Femur (tissue), 1 donor: Measurements from ENCODE around the gene OR4D9.
"Not testable (repeated sequence)": the region's sequence is repeated elsewhere in the genome, so short reads cannot be mapped to it uniquely, and the experiment has no call there.

Experiments used
- DNase-seq: peaks from one replicate; pipeline ENCODE4 v3.0.0-alpha.2; 2017

OR4D9 gene

DNA sequence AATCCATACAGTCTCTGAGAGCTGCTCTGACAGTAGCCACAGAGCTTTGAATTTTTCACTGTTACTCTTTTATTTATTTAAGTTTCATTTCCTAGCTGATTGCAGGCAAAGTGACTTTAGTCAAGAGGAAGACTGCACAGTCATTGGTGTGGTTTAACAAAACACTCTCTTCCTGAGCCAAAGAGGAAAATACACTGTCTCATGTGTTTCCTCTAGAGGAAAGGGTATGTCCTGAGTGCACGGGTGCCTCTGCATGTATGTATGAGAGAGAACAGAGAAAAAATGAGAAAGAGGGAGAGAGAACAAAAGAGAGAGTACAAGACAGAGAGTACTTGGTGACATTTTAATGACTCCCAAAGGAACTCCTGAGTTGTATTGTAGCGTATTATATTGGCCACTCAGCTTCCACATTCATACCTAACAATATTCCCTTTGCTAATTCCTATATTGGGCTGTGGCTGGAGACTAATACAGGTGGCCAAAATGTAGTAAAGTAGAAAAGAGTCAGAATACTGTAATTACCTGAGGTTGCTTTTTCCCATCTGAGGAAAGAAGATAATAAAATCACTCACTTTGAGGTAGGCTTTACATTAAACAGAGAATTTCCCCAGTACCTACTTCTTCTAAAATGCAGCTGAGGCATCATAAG lies at the start of gene OR4D9:
Gene OR4D9, plus strand, starts transcription at position 599 of the 649 bp plus-strand sequence. CDS start 3,374 bp downstream, outside the sequence.
- peak; percentile 18 for DNase-seq

DNA sequence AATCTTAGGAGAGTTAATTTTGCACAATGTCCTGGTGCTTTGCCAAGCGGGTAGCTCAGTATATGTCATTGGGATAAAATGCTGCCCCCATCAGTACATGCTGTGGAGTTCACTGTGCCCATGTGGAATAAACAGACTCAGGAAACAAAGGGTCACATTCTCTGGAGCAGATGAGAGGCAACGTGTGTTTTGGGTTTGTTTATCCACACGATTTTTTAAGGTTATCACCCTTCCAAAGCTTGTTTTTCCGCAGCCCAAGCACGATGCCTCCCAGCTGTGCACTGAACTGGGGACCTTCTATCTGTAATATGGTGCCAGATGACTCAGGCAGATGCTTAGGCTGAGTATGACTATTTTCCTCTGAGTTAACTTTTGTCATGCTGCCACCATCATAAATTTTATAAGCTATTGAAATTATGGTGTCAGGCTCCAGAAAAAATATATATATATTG lies 48.1 kb upstream of the OR4D9 start:
- DNase-seq = peak; percentile 47

DNA sequence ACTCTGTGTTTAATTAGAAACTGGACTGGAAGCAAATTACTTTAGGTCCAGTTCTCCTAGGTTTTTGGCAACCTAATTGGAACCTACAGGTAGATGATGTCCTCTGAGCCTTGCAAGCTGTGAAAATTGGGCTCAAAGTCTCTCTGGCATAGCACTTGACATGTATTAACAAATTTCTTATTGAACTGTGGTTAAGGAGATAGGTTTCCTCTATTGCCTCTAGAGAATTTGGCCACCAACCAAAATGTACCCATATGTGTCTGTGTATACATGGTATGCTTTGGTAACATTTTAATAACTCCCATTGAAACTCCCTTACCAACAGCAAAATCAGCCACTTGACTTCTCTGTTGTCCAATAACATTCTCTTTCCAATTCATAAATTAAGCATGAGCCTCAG lies 38.3 kb upstream of the OR4D9 start, which contains the start of gene OR4D10:
Gene OR4D10, plus strand, starts transcription at position 301 of the 400 bp plus-strand sequence. CDS start 4,115 bp downstream, outside the sequence.
- DNase-seq = no peak

DNA sequence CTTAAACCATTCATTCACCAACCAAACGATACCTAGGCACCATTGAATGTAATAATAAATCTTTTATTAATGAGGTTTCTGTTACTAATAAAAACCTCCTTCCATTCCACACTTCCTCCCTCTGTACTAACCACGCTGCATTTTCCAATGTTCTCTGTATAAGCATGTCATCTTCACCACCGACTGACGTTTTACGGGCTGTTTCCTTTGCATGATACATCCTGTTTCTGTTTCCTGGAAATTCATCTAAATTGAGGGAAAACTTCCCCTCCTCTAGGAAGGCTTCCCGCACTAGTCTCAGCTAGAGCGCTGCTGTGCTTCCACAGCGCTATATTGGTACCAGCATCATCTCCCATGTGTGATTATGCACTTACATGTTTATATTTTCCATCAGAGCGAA lies 36.2 kb upstream of the OR4D9 start:
- no peak for DNase-seq

DNA sequence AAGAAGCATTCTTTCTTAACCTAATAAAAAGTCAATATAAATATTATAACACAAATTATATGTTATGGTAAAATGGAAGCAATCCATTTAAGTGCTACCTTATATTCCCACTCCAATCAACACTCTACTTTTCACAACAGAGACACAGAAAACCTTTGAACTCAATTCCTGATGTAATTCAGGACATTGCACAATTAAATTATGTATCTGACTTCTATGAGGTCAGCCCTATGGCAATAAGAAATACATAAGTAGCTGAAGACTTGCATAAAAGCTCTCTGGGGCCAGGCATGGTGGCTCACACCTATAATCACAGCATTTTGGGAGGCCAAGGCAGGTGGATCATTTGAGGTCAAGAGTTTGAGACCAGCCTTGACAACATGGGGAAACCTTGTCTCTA lies 31.4 kb upstream of the OR4D9 start:
- no peak for DNase-seq

DNA sequence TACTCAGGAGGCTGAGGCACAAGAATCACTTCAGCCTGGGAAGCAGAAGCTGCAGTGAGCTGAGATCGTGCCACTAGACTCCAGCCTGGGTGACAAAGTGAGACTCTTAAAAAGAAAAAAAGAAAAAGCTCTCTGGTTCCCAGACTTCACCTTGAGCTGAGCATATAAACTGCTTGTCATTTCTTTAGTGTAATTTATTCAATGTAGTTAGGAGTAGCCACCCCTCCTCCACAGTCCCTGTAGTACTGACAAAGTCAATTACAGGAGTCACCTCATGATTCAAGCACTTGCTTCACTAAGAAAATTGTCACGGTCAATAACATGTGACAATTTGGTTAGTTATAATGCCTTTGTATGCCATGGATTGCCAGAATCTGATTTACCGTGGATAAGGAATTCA lies 31.0 kb upstream of the OR4D9 start:
- no peak for DNase-seq

DNA sequence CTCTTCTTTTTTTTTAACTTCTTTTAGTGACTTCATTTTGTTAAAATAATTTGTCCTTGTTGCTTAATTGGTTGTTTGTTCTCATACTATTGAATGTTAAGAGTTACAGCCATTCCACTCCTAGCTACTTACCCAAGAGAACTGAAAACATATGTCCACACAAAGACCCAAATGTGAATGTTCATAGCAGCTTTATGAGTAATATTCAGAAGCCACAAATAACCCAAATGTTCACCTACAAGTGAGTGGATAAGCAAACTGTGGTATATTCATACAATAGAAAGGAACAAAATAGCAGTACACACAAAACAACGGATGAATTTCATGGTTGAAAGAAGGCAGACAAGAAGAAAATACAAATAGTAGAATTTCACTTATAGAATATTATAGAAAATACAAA lies 9.4 kb upstream of the OR4D9 start:
- DNase-seq = no peak

DNA sequence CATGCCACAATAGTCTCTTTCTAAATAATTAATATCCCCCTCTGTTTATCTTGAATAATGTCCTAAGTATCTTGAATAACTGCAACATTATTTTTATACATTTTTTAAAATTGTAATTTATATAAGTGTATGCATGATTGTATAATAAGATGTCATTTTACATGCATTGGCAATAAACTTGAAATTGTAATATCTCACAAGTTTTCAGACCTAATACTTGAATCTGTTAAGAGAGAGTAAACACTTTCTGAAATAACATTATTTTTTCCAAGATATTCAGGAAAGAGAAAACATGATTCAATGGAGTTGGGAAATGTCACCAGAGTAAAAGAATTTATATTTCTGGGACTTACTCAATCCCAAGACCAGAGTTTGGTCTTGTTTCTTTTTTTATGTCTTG lies 8.1 kb upstream of the OR4D9 start, which contains the start of gene OR4D11:
Gene OR4D11, plus strand, starts transcription at position 301 of the 400 bp plus-strand sequence. Its CDS starts 0 bp downstream, at position 301.
- DNase-seq = no peak

DNA sequence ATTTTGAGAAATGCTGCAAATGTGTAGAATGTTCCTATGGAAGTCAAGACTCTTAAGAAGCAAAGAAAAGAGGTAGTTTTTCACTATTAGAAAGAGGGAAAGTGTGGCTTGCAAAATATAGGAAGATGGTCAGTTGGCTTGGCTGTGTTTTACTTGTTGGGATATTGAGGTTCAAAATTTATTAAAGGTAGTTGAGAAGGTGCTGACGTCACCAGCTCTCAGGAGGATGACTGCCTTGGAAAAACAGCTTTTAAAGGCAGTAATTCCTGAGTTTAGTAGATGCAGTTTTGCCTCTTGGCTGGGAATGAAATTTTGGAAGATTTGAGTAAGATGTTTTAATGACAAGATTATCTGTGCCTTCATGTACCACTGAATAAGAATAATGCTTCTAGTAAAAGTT lies 336 bp downstream of the OR4D9 start:
- no peak for DNase-seq

DNA sequence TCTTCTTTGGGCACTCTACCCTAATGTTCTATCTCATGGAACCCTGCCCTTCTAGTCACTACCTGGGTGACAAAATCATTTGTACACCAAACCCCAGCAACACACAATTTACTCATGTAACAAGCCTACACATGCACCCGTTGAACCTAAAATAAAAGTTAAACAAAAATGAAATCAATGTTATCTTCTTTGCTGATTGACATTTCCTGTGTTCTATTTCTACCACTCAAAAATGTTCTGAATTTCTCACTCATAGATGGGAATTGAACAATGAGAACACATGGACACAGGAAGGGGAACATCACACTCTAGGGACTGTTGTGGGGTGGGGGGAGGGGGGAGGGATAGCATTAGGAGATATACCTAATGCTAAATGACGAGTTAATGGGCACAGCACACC lies 8.8 kb downstream of the OR4D9 start:
- not testable (repeated sequence) for DNase-seq

DNA sequence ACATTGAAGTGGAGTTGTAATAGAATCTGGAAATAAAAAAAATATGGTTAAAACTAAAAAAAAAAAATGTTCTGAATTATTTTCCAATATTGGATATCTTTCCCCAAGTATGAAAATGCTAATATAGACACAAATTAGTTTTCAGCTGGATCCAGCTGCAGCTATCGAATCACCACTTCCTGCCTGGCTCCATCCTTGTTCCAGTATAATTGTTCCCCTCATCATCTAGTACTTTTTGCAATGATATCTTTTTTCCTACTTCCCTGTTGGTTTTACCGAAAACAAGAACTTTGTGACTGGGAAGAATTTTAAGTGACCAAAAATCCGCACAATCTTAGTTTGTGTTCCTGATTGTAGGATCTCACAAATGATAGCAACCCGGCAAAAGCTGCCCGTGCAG lies 9.4 kb downstream of the OR4D9 start:
- DNase-seq = no peak

DNA sequence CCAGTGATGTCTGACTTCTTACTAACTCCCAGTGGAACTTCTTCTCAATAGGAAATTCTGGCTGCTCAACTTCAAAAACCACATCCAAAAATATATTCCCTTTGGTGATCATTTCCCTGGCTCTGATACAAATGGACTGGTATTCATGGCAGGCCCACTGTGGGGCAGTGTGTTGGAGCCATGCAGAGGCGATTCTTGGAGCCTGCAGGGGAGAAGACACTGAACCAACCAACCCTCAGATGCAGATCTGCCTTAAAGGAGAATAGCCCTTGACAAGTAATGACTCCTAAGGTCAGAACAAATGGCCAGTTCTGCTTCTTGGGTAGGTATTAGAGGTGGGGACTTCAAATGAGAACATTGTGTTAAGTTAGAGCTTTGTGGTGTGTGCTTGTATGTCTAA lies 12.2 kb downstream of the OR4D9 start:
- DNase-seq = no peak

DNA sequence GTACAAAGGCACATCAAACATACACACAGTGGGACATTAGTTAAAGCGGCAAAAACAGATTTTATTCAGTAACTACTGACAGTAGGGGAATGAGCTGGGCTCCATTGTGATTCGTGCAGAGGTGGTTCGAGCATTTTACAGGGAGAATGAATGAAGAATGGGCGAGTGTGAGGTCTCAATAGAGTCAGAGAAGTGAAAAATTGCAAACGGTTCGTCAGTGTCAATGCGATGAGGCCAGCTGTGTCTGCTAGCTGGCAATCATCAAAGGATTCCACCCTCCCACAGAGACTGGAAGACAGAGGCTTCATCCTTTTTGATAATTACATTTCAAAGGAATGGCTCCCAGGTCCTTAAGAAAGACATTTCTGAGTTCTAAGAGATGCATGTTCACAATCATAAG lies 17.4 kb downstream of the OR4D9 start:
- DNase-seq = no peak

DNA sequence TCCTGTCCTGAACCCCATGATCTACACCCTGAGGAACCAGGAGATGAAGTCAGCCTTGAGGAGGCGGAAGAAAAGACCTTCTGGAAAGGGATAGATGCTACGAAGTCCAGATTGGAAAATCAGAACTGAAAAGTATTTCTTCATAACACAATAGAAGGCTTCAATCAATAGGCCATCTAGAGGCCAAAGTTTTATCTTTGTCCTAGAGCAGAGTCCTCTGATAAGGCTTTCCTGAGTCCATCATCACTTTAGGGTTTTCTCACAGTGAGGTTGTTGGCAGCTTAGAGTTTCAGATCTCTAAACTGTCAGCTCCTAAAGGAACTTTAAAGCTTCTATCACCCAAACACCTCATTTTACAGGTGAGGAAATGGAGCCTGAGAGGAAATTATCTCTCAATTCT lies 21.3 kb downstream of the OR4D9 start:
- DNase-seq = no peak

DNA sequence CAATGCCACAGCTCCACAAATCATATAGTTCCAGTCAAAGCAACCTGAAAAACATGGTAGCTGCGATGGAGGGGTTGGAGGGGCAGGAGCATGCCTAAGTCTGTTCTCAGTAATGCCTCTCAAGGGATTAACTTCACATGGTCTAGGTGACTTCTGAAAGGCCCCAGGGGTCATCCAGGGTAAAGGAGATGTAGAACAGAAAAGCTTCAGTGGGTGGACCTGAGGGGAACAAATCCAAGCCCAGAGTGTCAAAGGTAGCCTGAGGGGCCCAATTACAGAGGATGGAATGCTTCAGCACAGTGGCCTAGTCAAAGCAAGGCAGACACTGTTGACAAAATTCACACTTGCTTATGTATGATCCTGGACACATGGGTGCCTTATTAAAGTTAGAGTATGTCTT lies 23.3 kb downstream of the OR4D9 start:
- DNase-seq = no peak

DNA sequence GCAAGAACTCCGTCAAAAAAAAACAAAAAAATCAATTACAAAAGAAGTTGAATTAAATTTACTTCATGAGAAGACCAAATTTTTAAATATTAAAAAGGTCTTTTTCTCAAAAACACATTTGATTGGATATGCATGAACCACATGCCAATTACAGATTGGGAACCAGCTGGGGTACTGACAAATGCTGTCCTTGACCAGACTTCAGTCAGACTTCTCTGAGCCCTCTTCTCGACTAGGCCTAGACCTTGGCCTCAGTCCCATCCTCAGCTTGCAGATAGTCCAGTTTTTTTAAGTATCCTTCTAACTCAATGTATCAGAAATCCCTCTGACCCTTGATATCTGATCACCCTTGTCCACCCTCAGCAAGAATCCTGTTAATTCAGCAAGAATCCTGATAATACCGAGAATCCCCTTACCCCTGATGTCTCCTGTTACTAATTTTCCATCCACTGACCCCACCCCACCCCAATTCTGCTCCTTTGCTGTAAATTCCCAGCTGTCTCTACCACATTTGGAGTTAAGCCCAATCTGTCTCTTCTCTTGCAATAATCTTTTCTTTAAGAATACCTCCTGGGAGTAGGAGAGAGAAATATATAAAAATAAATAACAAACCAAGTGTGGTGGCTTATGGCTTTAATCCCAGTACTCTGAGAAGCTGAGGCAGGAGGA lies 30.9 kb downstream of the OR4D9 start:
- DNase-seq = no peak

DNA sequence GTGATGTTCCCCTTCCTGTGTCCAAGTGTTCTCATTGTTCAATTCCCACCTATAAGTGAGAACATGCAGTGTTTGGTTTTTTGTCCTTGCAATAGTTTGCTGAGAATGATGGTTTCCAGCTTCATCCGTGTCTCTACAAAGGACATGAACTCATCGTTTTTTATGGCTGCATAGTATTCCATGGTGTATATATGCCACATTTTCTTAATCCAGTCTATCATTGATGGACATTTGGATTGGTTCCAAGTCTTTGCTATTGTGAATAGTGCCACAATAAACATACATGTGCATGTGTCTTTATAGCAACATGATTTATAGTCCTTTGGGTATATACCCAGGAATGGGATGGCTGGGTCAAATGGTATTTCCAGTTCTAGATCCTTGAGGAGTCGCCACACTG lies 32.4 kb downstream of the OR4D9 start:
- not testable (repeated sequence) for DNase-seq

DNA sequence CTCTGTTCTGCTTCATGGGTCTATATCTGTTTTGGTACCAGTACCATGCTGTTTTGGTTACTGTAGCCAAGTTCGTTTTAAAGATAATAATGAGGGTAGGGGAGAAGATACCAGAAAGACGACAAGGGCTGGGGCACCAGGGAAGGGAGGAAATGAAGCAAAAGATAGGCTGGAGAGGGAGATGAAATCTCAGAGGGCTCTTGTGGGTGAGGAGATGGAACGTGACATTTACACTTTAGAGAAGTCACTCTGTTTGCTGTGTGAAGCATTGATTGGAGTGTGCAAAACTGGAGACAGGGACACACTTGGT lies 33.5 kb downstream of the OR4D9 start:
- no peak for DNase-seq

DNA sequence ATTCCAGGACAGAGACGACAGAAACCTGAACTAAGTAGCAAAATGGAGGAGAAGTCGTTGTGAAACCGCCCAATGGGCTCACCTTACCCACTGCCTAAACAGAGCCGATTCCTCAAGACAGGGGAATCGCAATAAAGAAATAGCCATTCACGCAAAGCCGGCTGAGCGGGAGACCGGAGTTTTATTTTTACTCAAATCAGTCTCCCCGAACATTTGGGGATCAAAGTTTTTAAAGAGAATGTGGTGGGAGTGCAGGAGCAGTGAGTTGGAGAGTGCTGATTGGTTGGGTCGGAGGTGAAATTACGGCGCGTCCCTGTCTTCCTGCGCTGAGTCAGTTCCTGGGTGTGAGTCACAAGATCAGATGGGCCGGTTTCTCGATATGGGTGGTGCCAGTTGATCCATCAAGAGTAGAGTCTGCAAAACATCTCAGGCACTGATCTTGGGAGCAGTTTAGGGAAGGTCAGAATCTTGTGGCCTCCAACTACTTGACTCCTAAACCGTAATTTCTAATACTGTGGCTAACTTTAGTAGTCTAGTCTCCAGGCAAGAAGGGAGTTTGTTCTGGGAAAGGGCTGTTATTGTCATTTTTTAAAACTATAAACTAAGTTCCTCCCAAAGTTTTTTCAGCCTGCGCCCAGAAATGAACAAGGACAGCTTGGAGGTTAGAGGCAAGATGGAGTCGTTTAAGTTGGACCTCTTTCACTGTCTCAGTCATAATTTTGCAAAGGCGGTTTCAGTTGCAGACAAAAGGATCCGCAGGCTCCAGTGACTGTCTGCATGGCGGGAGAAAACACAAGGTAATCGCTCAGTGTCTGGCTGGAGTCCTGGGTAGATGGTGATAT lies 34.1 kb downstream of the OR4D9 start:
- DNase-seq = no peak

DNA sequence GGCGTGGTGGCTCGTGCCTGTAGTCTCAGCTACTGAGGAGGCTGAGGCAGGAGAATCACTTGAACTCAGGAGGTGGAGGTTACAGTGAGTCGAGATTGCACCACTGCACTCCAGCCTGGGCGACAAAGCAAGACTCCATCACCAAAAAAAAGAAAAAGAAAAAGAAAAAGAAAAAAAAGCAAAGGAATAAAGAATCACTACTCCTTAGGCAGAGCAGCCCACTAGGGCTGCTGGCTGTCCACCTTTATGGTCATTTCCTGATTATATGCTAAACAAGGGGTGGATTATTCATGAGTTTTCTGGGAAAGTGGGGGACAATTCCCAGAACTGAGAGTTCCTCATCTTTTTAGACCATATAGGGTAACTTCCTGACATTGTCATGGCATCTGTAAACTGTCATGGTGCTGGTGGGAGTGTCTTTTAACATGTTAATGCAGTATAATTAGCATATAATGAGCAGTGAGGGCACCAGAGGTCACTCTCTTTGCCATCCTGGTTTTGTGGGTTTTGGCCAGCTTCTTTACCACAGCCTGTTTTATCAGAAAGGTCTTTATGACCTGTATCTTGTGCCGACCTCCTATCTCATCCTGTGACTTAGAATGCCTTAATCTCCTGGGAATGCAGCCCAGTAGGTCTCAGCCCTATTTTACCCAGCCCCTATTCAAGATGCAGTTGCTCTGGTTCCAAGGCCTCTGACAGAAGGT lies 36.4 kb downstream of the OR4D9 start:
- not testable (repeated sequence) for DNase-seq

DNA sequence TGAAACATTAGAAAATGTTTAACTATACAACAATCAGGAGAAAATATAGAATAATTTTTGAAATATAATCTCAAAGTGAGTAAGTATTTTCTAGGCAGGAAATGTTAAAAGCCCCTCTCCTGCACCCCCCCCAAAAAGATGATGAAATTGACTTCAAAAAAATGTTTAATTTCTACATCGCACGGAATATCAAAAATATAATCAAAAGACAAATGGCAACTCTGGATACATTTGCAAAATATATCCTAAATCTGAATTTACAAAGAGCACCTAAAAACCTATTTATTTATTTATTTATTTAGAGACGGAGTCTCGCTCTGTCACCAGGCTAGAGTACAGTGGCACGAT lies 36.9 kb downstream of the OR4D9 start:
- DNase-seq = no peak

DNA sequence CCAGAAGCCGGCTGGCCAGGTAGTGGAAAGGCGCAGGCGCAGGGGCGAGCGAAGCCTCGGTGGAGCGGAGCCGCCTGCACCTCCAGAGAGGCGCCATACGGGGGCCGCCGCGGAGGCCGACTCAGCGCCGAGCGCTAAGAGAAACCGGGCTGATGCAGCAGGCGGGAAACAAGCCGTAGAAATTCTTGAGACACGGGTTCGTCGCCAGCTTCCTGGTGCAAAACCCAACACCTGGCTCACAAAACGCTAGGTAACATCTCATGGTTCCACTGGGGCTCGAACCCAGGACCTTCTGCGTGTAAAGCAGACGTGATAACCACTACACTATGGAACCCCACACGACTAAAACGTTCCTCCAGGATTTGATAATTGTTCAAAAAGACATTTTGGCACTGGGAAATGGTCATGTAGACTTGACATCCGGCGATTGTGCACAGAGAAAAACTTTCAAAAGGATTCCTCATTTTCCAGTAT lies 39.1 kb downstream of the OR4D9 start:
- DNase-seq = peak; percentile 90
